ENCODE results near the gene JAZF1. TPM values are rescaled to one million over a fixed set of nuclear protein-coding genes. Genes with fewer than 3 reads are reported as not detected.

JAZF1 gene
- 4.5 to 7.2 TPM (median 5.5 TPM) in 3 replicates for total RNA-seq

DNA sequence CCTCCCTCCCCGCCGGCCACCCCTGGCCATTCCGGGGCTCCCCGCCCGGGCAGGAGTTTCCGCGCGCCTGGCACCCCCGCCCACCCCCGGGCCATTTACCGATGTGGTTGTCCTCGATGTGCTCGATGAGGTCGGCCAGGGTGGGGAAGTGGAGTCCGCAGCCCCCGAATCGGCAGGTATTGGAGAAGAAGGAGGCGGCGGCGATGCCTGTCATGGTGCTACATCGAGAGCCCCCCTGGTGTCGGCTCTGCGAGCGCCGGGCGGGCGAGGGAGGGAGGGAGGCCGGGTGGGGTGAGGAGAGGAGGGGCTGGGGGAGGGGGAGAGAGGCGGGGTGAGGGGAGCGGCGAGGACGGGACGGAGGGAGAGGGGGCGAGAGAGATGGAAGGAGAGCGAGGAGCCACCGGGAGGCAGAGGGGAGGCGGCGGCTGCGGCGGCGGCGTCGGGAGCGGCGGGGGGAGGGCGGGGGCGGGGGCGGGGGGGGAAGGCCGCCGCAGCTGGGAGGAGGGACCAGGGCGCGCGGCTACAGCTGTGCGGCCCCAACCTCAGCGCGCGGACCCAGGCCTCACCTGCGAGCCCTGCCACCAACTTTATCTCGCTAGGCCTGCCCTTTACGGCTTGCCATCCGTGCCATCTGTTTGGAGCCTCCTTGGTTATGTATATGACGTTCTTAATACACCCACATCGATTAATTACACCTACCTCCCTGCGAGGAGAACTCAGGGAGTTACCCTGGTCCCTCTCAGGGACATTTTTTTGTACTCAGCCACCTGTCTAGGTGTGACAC, at the start of gene JAZF1:
JAZF1 (minus strand) TSS at position 432 of the 784 bp plus-strand sequence.
- H3K27ac Mint-ChIP-seq, result peak within 1 kb of the TSS; percentile 66
- H3K36me3 Mint-ChIP-seq, result no peaks in the 10 kb centered on the region
- peaks cover 8% of the 10 kb centered on the region for H3K4me1 Mint-ChIP-seq
- TF ChIP-seq CTCF (IDR thresholded peaks at IDR 0.05; ENCODE audit: unreplicated experiment), result no peak
- peak; percentile 56 to 61 for DNase-seq (ENCODE audit: low spot score in 2 of 2, unreplicated experiment in 2 of 2)
- H3K9me3 Mint-ChIP-seq, result no peaks in the 10 kb centered on the region
- peaks cover 33% of the 10 kb centered on the region for H3K27me3 Mint-ChIP-seq (ENCODE audit: low read depth)
- H3K4me3 Mint-ChIP-seq, result peak within 1 kb of the TSS; percentile 82

DNA sequence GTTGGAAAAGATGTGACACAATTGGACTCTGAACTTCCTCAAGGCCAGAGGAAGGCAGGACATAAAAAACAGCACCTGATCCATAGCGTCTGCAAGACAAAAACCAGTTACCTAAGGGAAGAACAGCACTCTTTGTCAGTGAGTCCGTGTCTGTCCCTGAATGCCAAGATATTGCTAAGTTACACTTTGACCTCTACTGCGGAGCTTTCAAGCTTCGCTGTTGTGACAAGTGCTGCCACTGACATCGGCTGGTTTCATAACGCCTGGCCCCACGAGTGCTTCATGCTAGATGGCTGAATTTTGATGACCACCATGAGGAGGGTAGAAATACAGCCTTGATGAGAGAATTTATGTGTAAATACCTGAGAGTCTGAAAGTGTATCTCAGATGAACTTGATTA, 49.7 kb upstream of the JAZF1 start:
- no peak for TF ChIP-seq CTCF (IDR thresholded peaks at IDR 0.05; ENCODE audit: unreplicated experiment)
- Mint-ChIP-seq H3K4me1 (no peaks in the 10 kb centered on the region), H3K4me3 (no peak overlapping the region), H3K27ac (no peak overlapping the region), H3K36me3 (no peaks in the 10 kb centered on the region), H3K9me3 (no peaks in the 10 kb centered on the region), H3K27me3 (ENCODE audit: low read depth) (no peaks in the 10 kb centered on the region)
- DNase-seq (ENCODE audit: low spot score in 2 of 2, unreplicated experiment in 2 of 2), result no peak

- Mint-ChIP-seq H3K4me3 (no peak overlapping the region), H3K27me3 (ENCODE audit: low read depth) (no peaks in the 10 kb centered on the region), H3K36me3 (no peaks in the 10 kb centered on the region), H3K9me3 (no peaks in the 10 kb centered on the region), H3K27ac (no peak overlapping the region), H3K4me1 (no peaks in the 10 kb centered on the region)
- no peak for TF ChIP-seq CTCF (IDR thresholded peaks at IDR 0.05; ENCODE audit: unreplicated experiment)
- DNase-seq (ENCODE audit: low spot score in 2 of 2, unreplicated experiment in 2 of 2), result no peak
Observed at GRCh38 chr7:28228396-28228795, 47.8 kb upstream of the JAZF1 start.

DNA sequence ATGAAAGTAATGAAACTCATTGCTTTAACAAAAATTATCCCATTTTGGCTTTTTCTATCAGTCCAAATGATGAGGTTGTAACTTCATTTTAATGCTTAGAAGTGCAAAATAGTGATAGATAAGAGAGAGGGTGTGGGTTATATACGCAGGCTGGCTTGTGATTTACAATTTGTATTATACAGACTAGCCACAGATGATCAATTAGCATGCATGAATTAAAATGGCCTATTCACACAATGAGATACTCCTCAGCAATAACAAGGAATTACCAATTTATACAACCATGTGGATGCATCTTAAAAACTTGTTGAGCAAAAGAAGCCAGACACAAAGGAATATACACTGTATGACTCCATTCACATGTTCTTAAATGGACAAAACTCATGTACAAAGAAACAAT, 45.4 kb upstream of the JAZF1 start:
- Mint-ChIP-seq H3K9me3 (no peaks in the 10 kb centered on the region), H3K27me3 (ENCODE audit: low read depth) (no peaks in the 10 kb centered on the region), H3K4me3 (no peak overlapping the region), H3K4me1 (no peaks in the 10 kb centered on the region), H3K27ac (no peak overlapping the region), H3K36me3 (no peaks in the 10 kb centered on the region)
- no peak for DNase-seq (ENCODE audit: low spot score in 2 of 2, unreplicated experiment in 2 of 2)
- TF ChIP-seq CTCF (IDR thresholded peaks at IDR 0.05; ENCODE audit: unreplicated experiment), result no peak

GRCh38 chr7:28225576-28225975, 45.0 kb upstream of the JAZF1 start:
- H3K27ac Mint-ChIP-seq, result no peak overlapping the region
- no peak for TF ChIP-seq CTCF (IDR thresholded peaks at IDR 0.05; ENCODE audit: unreplicated experiment)
- H3K9me3 Mint-ChIP-seq, result no peaks in the 10 kb centered on the region
- H3K4me1 Mint-ChIP-seq, result no peaks in the 10 kb centered on the region
- no peaks in the 10 kb centered on the region for H3K36me3 Mint-ChIP-seq
- no peak for DNase-seq (ENCODE audit: low spot score in 2 of 2, unreplicated experiment in 2 of 2)
- no peaks in the 10 kb centered on the region for H3K27me3 Mint-ChIP-seq (ENCODE audit: low read depth)
- H3K4me3 Mint-ChIP-seq, result no peak overlapping the region

Measured in mesothelial cell of epicardium (in vitro differentiated cells).